GM18517 (cell line): ENCODE data around the gene FRA10AC1.
"Not testable (repeated sequence)": the region's sequence is repeated elsewhere in the genome, so short reads cannot be mapped to it uniquely, and the experiment has no call there.

ENCODE experiments used
- ATAC-seq: cut with Tn5 transposase; IDR thresholded peaks from one replicate; pipeline ENCODE4 v1.9.1; 2021; ENCODE audit warnings: mild to moderate bottlenecking, moderate library complexity; ENCODE audit not compliant: unreplicated experiment

FRA10AC1 gene

DNA sequence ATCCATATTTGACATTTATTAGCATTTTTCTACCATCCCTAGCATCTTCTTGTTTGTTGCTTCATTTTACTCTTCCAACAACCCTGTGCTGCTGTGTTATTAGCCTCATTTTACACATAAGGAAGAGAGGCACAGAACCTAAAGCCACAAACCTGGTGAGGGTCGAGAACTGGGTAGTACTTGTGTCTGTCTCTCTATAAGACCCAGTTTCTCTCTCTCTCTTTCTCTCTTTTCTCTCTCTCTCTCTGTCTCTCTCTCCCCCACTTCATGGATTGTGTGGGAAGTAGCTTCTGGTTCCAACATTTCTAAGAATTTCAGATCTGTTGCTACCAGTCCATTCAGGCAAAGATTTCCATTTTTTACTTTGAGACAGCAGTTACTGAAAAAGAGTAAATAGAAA, 1.4 kb upstream of the FRA10AC1 start:
- no peak for ATAC-seq

DNA sequence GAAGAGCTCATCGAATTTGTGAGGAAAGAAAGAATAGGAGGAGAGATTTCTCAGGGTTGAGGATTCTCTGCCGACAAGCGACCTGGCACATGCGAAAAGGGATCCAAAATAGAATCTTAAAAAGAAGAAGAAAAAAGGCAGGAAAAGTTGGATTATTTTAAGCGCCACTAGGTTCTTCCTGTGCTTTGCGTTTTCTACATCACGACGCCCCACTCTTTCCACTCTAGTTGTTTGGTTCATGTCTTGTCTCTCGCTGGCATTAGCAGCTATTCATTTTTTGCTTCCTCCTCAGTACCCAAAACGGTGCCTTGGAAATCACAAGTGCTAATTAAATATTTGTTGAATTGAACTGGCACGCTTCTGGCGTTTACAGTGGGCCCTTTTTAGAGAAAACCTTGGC, 674 bp upstream of the FRA10AC1 start:
- no peak for ATAC-seq

DNA sequence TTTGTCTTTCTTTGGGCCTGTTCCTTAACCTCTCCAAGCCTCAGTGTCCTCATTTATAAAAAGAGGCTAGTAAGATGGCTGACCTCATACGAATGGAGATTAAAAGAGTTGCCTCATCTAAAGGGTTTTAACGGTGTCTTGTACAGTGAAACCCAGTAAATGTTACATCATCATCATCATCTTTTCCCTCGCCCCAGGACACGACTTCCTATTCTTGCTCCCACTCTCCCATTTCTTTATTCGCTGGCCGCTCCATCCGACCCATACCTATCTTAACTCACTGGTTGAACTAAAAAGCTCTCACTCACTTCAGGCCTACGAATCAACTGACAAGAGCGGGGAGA, 554 bp downstream of the FRA10AC1 start:
- ATAC-seq: peak; percentile 27

DNA sequence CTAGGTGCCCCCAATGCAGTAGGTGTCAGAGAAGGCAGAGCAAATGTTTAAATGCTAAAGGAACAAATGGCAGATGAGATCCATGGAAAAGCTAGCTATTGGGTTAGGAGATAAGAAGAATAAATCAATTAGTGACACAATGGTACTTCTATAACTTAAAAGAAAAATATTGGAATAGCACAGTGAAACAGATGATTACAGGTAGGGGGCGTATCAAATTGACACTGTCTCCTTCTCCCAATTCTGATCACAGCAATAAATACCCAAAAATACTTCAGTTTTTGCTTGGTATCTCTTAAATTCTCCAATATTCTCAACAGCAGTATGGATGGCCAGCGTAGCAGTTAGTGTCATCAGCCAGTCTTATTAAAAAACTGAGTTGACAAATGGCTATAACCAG, 5.2 kb downstream of the FRA10AC1 start:
- no peak for ATAC-seq

DNA sequence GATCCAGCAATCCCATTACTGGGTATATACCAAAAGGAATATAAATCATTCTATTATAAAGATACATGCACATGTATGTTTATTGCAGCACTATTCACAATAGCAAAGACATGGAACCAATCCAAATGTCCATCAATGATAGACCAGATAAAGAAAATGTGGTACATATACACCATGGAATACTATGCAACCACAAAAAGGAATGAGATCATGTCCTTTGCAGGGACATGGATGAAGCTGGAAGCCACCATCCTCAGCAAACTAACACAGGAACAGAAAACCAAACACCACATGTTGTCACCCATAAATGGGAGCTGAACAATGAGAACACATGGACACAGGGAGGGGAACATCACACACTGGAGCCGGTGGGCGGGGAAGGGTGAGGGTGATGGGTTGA, 5.8 kb downstream of the FRA10AC1 start:
- ATAC-seq: not testable (repeated sequence)

DNA sequence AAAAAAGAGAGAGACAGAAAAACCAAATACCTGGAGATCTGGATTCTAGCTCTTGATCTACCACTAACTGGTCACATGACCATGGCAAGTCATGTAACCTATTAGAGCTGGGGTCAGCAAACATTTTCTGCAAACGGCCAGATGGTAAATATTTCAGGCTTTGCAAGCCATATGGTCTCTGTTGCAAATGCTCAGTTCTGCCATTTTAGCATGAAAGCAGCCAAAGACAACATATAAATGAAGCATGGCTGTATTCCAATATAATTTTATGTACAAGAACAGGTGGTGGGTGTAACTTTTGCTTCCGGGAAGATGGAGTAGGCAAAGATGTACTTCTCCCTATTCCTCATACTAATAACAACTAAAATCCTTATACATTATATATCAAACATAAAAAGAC, 6.7 kb downstream of the FRA10AC1 start:
- no peak for ATAC-seq

DNA sequence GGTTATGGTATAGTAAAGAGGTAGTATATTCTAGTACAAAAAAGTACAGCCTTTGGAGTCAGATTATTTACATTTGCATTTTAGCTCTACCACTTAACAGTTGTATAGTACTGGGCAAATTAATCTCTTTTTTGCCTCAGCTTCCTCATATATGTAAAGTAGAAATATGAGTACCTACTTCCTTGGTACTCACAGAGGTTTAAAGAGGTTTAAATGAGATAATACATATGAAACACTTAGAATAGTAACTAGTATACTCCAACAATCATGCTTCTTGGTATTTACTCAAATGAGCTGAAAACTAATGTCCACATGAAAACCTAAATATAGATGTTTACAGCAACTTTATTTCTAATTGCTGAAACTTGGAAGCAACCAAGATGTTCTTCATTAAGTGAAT, 14.7 kb downstream of the FRA10AC1 start:
- no peak for ATAC-seq

DNA sequence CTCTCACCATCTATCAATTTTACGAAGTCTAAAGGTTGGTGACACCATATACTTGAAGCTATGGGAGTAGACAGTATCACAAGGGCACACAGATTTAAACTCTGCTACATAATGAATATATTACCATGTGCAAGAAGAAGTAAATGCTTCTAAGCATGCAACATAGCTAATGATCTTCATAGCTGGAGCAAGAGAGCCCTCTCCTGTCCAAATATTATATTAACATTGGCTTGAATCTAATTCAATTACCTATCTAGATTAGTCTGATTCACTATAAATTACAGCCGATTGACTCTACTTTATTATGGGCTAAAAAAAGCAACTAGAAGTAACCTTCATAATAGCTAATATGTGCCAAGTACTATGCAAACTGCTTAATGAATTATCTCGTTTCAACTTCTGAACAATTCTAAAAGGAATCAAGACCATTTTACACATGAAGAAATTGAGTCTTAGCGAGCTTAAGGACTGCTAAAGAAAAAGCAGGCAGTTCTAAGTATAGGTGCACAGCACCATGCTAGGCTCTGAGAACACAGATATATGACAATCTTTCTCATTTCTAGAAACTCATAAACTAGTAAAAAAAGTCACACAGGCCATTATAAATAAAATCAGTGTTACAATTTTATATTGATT, 21.9 kb downstream of the FRA10AC1 start:
- no peak for ATAC-seq

DNA sequence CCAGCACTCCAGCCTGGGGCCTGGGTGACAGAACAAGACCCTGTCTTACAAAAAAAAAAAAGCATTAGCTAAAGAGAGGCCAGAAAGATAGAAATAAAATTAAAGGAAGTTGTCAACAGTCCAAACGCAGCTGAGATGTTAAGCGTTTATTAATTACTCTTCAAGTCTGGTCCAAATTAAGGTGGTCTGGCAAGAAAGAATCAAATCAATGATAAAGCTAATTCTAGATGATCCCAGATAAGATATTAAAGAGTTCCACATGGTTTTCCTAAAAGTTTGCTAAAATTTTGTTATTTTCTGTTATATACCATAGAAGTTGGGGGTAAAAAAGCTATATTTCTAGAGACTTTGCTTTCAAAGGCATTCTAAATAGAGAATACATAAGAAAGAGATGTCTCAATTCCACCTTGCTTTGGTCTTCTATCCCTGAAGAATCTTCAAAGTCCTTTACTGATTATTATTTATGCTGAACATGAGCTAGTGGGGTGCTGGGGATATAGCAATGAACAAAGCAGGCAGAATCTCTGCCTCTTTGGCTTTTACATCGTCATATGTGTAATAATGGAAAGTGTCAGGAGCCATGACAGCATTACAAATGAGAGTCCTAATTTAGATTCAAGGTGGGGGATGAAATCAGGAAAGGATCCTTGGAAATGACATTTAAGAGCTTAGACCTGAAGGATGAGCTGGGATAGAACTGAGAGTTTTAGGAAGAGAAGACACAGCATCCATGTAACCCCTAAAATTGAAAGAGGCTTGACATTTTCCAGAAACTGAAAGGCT, 23.4 kb downstream of the FRA10AC1 start:
- ATAC-seq: no peak

DNA sequence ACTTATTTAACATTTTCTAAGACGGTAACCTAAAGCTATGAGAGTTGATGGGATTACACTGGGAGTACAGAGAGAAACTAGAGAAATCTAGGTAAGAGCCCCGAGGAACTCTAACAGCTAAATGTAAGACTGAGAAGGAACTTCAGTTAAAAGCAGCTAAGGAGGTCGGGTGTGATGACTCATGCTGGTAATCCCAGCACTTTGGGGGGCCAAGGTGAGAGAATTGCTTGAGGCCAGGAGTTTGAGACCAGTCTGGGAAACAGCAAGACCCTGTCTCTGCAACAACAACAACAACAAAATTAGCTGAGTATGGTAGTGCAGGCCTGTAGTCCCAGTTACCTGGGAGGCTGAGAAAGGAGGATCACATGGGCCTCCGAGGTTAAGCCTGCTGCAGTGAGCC, 24.0 kb downstream of the FRA10AC1 start:
- no peak for ATAC-seq

DNA sequence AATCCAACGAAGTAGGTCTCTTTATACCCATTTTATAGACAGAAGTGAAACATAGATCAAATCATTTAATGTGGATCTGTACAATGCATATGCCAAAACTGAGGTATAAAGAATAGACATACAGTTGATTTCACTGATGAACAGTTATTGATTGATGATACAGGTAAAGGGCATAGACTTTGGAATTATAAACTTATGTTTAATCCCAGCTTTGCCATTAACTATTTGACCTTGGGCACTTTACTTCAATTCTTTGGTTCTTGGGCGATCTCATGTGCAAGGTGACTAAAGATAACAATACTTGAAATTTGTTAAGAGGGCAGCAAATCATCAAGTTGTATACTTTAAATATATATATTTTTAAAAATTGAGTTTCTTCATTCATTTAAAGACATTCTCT, 28.6 kb downstream of the FRA10AC1 start:
- no peak for ATAC-seq

DNA sequence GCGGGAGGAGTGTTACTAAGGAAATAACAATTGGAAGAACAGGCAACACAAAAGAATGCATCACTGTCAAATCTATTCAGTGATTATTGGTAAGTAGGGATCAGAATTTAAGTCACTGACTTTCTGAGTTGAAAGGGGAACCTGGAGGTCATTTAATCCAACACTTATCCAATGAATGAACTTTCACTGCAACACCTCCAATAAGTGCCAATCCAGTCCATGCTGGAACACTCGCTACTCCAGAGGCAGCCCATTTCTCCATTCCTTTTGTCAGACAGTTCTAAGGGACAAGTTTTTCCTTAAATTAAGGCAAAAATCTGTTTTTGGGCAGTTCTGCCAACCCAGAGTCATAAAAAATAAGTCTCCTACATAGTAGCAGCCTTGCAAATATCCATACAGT, 29.5 kb downstream of the FRA10AC1 start:
- no peak for ATAC-seq

DNA sequence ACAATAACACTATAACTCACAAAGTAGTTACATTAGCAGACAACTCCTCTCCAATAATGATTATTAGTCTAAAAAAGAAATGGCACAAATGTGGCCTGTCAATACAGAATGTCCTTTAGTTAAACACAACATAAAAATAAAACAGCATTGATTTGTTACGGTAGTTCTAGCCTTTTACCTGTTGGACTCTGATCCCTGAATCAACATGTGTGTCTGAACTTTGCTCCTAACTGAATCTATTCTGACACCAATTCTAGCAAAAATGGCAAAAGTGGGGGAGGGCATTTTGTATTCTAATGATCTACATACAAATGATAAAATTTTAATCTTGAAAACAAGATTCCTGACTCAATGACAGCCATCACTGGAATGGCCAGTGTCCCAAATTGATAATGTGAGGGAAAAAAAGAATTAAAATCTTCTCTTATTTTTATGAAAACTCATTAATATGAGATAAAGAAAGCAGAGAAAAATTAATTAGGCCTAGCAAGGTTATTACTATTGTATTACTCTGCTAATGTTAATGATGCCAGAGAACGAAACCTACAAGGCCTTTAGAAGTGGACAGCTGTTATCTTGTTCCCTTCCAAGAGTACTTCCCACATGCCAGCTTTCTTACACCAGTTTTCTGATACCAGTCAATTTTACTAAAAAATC, 30.2 kb downstream of the FRA10AC1 start:
- no peak for ATAC-seq

DNA sequence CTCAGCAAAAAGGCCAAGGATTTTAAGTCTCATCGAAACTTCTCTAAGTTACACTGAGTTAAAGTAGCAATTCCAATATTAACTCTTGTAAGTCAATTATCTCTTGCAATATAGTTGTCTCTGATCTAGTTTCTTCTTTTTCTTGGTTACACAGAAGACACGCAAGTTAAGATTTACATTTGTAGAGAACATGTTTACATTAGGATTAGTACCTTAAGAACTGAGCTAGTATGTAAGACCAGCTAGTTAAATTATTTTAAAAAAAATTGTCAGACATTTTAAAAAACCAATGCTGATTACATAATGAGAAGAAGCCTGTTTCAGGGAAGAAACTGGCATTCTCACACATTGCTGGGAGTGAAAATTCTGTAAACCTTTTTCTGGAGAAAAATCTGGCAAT, 31.4 kb downstream of the FRA10AC1 start:
- no peak for ATAC-seq

DNA sequence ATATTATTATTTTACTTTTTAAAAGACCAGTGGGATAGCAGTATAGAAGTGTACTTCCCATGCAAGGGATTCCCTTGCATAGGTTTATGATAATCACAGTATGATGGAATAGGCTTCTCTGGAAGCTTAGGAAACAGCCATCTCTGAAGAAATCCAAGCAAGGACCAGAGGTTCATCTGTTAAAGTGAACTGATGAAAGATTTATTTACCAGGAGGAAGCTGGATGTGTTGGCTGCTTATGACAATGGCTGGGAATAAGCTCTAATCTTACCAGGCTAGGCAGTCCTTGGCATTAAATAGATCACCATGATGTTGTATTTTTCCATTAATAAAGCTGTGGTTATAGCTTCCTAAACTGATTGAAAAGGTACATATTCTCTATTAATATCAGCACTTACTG, 32.0 kb downstream of the FRA10AC1 start:
- no peak for ATAC-seq

DNA sequence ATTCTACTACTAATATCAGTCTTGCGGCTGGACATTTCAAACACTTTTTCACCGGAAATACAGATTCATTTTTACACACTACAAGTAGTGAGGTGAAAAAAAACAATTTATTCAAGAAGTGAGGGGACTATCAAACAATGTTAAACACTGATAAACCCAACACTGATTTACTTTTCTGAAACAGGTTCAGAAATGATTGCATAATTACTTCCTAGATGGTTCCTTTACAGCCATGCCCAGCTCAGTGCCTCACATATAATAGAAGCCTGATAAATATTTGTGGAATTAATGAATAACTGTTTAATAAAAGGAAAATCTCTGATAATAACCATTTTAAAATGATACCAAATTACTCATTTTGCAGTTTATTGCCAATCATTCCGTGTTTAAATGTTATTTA, 34.6 kb downstream of the FRA10AC1 start:
- ATAC-seq: no peak

DNA sequence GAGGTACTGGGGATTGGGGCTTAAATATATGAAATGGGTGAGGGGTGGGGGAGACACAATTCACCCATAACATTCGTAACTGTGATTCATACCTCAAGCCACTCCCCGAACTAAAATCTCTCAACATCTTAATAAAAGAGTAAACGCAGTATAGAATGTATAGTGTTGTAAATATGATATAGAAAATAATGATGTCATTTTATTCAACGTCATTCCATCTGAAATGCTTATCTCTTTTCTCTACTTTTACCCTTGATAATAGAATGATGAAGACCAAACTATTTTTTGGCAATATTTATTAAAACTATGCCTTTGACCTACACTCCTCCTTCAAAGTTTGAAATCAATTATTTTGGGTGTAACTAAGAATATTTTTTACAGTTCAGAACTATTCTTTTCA, 36.4 kb downstream of the FRA10AC1 start:
- no peak for ATAC-seq

DNA sequence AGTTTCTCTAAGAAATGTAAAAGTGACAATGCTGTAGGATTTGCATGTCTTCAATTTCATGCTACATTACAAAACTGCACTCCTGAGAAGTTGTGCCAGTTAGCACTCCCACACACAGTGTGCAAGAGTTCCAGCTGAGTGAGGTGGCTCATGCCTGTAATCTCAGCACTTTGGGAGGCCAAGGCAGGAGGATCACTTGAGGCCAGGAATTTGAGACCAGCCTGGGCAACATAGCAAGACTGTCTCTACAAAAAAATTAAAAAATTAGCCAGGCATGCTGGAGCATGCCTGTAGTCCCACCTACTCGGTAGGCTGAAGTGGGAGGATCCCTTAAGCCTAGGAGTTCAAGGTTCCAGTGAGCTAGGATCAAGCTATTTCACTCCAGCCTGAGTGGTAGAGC, 44.6 kb downstream of the FRA10AC1 start:
- ATAC-seq: no peak

DNA sequence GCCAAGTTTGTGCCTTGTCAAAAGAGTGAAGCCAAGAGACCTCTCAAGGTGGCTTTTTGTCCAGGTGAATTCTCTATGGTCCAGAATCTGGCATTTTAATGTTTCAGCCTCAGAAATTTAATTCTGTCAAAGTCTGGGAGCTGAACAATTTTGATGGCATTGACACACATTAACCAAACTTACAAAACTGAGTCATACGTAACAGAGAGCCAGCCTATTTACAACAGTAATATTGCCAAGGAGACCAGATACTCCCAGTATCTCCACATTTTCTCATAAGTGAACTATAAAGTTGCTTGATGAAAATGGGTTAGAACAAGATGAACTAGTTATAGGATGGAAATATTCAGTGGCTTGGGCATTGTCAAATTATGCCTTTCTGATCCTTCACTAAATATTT, 46.2 kb downstream of the FRA10AC1 start:
- no peak for ATAC-seq

DNA sequence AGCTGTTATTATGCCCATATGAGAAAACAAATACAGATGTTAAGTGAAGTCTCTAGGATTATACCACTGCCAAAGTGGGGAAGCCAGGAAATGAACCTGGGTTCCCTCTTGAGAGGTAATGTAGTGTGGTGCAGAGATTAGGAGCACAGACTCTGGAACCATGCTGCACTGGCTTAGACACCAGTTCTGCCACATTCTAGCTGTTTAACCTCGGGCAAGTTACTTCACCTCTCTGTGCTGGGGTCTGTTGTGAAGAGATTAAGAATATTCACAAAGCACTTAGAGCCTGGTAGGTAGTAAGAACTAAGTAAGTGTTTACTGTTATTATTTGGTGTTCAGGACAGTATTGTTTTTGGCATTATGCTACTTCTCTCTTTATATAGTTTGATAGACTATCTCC, 48.2 kb downstream of the FRA10AC1 start:
- ATAC-seq: no peak

DNA sequence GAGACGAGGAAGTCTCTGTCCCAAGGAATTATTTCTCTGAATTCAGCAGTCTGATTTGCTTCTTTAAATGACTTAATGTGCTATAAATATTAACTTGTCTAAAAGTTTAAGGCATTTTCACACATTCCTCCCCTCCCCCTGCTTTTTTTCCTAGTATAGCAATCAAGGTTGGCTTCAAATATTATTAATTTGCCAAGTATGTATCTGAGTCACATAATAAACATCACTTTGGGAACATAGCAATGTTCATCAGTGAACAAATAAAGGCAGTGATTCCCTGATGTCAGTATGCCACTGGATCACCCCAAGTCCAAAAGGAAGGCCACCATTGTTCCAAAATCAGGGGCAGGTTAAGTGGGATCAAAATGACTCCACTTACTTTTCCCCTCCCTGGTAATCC, 49.5 kb downstream of the FRA10AC1 start:
- no peak for ATAC-seq

DNA sequence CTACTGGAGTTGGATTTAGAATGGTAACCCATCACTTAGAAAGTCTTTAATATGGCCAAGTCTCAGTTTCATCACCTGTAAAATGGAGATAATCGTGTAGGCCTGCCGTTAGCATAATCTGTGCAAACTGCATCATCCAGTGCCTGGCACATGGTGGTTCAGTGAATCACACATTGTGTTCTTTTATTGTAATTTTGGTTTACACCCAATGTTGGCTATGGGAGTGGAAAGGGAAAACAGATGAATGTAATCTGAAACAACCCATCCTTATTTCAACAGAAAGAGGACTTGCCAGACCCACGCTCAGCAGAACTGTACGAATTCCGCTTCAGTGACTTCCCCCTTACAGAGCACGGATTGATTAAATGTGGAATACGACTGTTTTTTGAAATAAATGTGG, 62.6 kb downstream of the FRA10AC1 start:
- no peak for ATAC-seq
